Smooth muscle cell (in vitro differentiated cells): Measurements from ENCODE around the gene ZFP36L2. TPM values are rescaled to one million over a fixed set of nuclear protein-coding genes. Genes with fewer than 3 reads are reported as not detected.

Experiments used
- DNase-seq: peaks from one replicate; lab custom pipeline; 2025; ENCODE audit not compliant: unreplicated experiment; lab: John Stamatoyannopoulos, UW
- H2AFZ ChIP-seq: fragments of 200-600 bp; sonication (generic); 2 replicates; pipeline ENCODE4 v1.6.0; 2016; ENCODE audit warnings: antibody characterized with exemption, low read depth, mild to moderate bottlenecking
- H3F3A ChIP-seq: fragments of 200-600 bp; sonication (generic); 2 replicates; pipeline ENCODE4 v1.6.0; 2017; ENCODE audit warnings: antibody characterized with exemption, low read depth
- H3K27ac ChIP-seq: fragments of 200-600 bp; sonication (generic); 2 replicates; pipeline ENCODE4 v1.5.1; 2016; ENCODE audit warnings: low read depth, mild to moderate bottlenecking
- H3K27me3 ChIP-seq: fragments of 200-600 bp; sonication (generic); 2 replicates; pipeline ENCODE4 v1.6.1; 2016; ENCODE audit warnings: low read depth, mild to moderate bottlenecking
- H3K36me3 ChIP-seq: fragments of 200-600 bp; sonication (generic); 2 replicates; pipeline ENCODE4 v1.5.1; 2016; ENCODE audit warnings: low read depth
- H3K4me1 ChIP-seq: fragments of 200-600 bp; sonication (generic); 2 replicates; pipeline ENCODE4 v1.5.1; 2016; ENCODE audit warnings: low read depth
- H3K4me2 ChIP-seq: fragments of 200-600 bp; sonication (generic); 2 replicates; pipeline ENCODE4 v1.6.0; 2016; ENCODE audit warnings: mild to moderate bottlenecking
- H3K4me3 ChIP-seq: fragments of 200-600 bp; sonication (generic); 2 replicates; pipeline ENCODE4 v1.5.1; 2016; ENCODE audit warnings: mild to moderate bottlenecking
- H3K79me2 ChIP-seq: fragments of 200-600 bp; sonication (generic); 2 replicates; pipeline ENCODE4 v1.6.0; 2016; ENCODE audit warnings: low read depth, mild to moderate bottlenecking
- H3K9ac ChIP-seq: fragments of 200-600 bp; sonication (generic); 2 replicates; pipeline ENCODE4 v1.6.0; 2016; ENCODE audit warnings: low read depth
- H3K9me3 ChIP-seq: fragments of 200-600 bp; sonication (generic); replicated peaks from 2 replicates; pipeline ENCODE4 v1.5.1; 2016; ENCODE audit warnings: low read depth
- H4K20me1 ChIP-seq: fragments of 200-600 bp; sonication (generic); 2 replicates; pipeline ENCODE4 v1.6.0; 2016; ENCODE audit warnings: low read depth
- WGBS: methylation state at CpG from one replicate; pipeline ENCODE4 v1.1.7; 2016; ENCODE audit warnings: low lambda C conversion rate; 5-methylcytosine and 5-hydroxymethylcytosine counted together
- polyA plus RNA-seq: library from polyadenylated mRNA; unstranded; fragments of >200 nt; fragmentation: Nextera tagmentation; extraction: Ambion mirVana; gene quantifications from 2 replicates; pipeline ENCODE4 v1.2.1, GENCODE V29; 2016
- total RNA-seq: library from RNA; depleted of rRNA; stranded (reverse); fragments of >200 nt; gene quantifications from 2 replicates; pipeline ENCODE4 v1.2.3, GENCODE V29; 2014
- TF ChIP-seq, protein P1 (sequence below): fragments of 200-600 bp; sonication (generic); IDR thresholded peaks from 2 replicates; pipeline ENCODE4 v1.5.1; 2017; ENCODE audit warnings: borderline replicate concordance, mild to moderate bottlenecking, antibody characterized with exemption; ENCODE audit not compliant: insufficient read depth, poor library complexity, severe bottlenecking

The ZFP36L2 gene
- total and polyA plus RNA-seq, 2 experiments from 2014 or later, result 7.1 to 25.8 TPM

DNA sequence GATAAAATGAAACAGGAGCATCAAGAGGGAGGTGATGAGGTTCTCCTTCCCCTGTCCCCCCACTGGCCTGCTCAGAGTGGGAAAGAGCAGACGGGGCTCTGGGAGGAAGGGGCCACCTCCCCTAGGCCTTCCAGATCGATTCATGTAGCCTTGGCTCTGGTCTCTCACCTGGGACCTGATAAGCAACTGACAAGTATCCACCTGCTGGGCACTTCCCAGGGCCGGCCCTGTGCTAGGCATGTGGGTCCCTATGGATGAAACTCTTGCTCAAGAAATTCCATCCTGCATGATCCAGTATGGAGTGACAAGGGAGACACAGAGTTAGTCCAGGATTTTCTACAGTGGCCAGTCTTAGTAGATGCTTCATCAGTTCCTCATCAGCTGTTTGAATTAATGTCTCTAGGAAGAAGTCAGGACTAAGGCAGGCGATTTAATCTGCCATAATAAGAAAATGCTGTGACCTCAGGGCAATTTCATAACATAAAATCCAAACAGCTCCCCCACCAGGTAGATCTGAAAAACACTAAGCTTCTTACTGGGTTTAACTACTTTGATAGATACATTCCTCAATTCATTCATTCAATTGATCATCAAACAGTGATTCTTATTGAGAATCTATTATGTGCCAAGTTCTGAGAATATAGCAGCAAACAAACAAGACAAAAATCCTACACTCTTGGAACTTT, 44.7 kb upstream of the ZFP36L2 start:
- H3K36me3 ChIP-seq, result no peaks in the 10 kb centered on the region
- no peaks in the 10 kb centered on the region for H3K27me3 ChIP-seq
- H3K4me1 ChIP-seq, result peaks cover 23% of the 10 kb centered on the region
- no peak overlapping the region for H3K27ac ChIP-seq
- no peaks in the 10 kb centered on the region for H3K9me3 ChIP-seq
- H3K79me2 ChIP-seq, result no peaks in the 10 kb centered on the region
- H3K9ac ChIP-seq, result no peak overlapping the region
- H2AFZ ChIP-seq, result no peak overlapping the region
- H3F3A ChIP-seq, result peaks cover 37% of the 10 kb centered on the region
- H3K4me3 ChIP-seq, result no peak overlapping the region
- no peak overlapping the region for H3K4me2 ChIP-seq
- DNase-seq, result no peak
- TF ChIP-seq, protein P1, sequence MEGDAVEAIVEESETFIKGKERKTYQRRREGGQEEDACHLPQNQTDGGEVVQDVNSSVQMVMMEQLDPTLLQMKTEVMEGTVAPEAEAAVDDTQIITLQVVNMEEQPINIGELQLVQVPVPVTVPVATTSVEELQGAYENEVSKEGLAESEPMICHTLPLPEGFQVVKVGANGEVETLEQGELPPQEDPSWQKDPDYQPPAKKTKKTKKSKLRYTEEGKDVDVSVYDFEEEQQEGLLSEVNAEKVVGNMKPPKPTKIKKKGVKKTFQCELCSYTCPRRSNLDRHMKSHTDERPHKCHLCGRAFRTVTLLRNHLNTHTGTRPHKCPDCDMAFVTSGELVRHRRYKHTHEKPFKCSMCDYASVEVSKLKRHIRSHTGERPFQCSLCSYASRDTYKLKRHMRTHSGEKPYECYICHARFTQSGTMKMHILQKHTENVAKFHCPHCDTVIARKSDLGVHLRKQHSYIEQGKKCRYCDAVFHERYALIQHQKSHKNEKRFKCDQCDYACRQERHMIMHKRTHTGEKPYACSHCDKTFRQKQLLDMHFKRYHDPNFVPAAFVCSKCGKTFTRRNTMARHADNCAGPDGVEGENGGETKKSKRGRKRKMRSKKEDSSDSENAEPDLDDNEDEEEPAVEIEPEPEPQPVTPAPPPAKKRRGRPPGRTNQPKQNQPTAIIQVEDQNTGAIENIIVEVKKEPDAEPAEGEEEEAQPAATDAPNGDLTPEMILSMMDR, result peak; percentile 10
- WGBS, result 95% methylated on average over 4 of the region's 4 CpGs
- H4K20me1 ChIP-seq, result no peaks in the 10 kb centered on the region

DNA sequence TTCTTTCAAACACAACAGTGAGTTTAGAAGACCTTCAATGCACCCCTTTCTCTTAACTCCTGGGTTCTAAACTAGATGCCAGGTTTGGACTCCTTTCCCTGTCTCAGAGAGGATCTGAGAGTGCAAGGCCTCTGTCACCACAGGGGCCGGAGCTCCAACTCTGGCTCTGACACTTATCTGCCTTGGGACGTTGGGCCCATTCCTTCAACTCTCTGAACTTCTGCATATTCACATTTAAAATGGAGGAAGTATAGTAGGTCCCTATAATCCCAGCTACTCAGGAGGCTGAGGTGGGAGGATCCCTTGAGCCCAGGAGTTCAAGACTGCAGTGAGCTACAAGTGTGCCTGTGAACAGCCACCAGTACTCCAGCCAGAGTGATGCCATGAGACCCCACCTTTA, 44.1 kb upstream of the ZFP36L2 start:
- 100% methylated on average over 2 of the region's 2 CpGs for WGBS
- DNase-seq, result no peak
- H3K27me3 ChIP-seq, result no peaks in the 10 kb centered on the region
- no peak overlapping the region for H3K4me2 ChIP-seq
- H4K20me1 ChIP-seq, result no peaks in the 10 kb centered on the region
- H3F3A ChIP-seq, result peaks cover 35% of the 10 kb centered on the region
- H3K9me3 ChIP-seq, result no peaks in the 10 kb centered on the region
- no peak overlapping the region for H2AFZ ChIP-seq
- H3K4me3 ChIP-seq, result no peak overlapping the region
- H3K36me3 ChIP-seq, result no peaks in the 10 kb centered on the region
- H3K27ac ChIP-seq, result peak overlapping the region; percentile 88
- TF ChIP-seq, protein P1, result no peak
- peaks cover 25% of the 10 kb centered on the region for H3K4me1 ChIP-seq
- H3K79me2 ChIP-seq, result no peaks in the 10 kb centered on the region
- peak overlapping the region; percentile 51 for H3K9ac ChIP-seq

DNA sequence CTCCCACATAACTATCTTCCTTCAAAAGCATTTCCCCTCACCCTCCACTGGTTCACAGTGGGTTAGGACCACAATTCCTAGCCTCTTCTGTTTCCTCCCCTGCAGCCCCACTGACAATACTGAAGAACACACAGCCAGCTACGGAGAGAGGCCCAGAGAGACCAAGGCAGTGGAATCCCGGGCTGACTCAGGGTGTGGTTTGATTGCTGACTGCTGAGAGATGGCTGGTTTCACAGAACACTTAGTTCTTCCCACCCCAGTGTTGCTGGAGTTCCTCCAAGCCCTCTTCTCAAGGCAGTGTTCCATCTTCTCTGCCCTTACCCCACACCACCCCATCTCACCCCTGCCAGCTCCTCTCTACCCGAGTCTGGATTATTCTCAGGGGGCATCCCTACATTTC, 43.3 kb upstream of the ZFP36L2 start:
- H3K9ac ChIP-seq, result peak overlapping the region; percentile 51
- 22% methylated on average over 3 of the region's 3 CpGs for whole genome bisulfite sequencing
- H3K4me2 ChIP-seq, result peak overlapping the region; percentile 69
- no peaks in the 10 kb centered on the region for H3K9me3 ChIP-seq
- peaks cover 35% of the 10 kb centered on the region for H3F3A ChIP-seq
- no peak overlapping the region for H2AFZ ChIP-seq
- H3K27ac ChIP-seq, result peak overlapping the region; percentile 88
- no peak for DNase-seq
- TF ChIP-seq, protein P1, result no peak
- no peaks in the 10 kb centered on the region for H4K20me1 ChIP-seq
- H3K4me3 ChIP-seq, result no peak overlapping the region
- H3K79me2 ChIP-seq, result no peaks in the 10 kb centered on the region
- no peaks in the 10 kb centered on the region for H3K27me3 ChIP-seq
- no peaks in the 10 kb centered on the region for H3K36me3 ChIP-seq
- H3K4me1 ChIP-seq, result peaks cover 31% of the 10 kb centered on the region

DNA sequence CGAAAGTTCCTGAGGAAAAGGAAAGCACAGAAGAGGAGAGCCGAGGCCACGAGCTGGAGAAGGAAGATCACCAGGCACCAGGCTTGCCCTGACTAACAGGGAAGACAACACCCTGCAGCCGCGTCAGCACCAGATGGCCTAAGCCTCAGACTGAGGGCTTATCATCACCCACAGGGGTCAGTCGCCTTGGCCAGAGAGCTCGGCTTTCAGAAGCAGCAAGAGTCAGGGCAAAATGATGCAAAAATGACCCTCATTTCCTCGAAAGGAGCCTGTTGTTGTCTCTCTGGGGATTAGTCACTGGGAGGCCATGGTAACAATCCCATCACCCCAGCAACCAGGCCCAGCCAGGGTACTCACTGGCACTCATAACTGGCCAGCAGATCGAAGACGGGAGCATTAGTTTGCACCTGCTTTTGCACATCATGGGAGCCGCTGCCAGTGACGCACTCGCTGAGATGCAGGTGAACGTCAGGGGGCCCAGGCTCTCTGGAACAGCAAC, 42.7 kb upstream of the ZFP36L2 start:
- H3K4me1 ChIP-seq, result peaks cover 26% of the 10 kb centered on the region
- peak overlapping the region; percentile 73 for H3K9ac ChIP-seq
- TF ChIP-seq, protein P1, result no peak
- peak; percentile 51 for DNase-seq
- H4K20me1 ChIP-seq, result no peaks in the 10 kb centered on the region
- WGBS, result 31% methylated on average over 14 of the region's 14 CpGs
- no peaks in the 10 kb centered on the region for H3K27me3 ChIP-seq
- no peaks in the 10 kb centered on the region for H3K9me3 ChIP-seq
- peak overlapping the region; percentile 88 for H3K27ac ChIP-seq
- H3K79me2 ChIP-seq, result no peaks in the 10 kb centered on the region
- H3F3A ChIP-seq, result peaks cover 31% of the 10 kb centered on the region
- peak overlapping the region; percentile 75 for H3K4me2 ChIP-seq
- no peak overlapping the region for H3K4me3 ChIP-seq
- H2AFZ ChIP-seq, result no peak overlapping the region
- no peaks in the 10 kb centered on the region for H3K36me3 ChIP-seq
